ENCODE measurements around the gene EIF2B4. TPM values are rescaled to one million over a fixed set of nuclear protein-coding genes. Genes with fewer than 3 reads are reported as not detected.

Gene EIF2B4
- total and polyA plus RNA-seq, 9 of the 15 experiments (the other 6 are each of a cell fraction or from before 2014, with no cell fraction given) = 29.7 to 80.3 (median 58.9) TPM

DNA sequence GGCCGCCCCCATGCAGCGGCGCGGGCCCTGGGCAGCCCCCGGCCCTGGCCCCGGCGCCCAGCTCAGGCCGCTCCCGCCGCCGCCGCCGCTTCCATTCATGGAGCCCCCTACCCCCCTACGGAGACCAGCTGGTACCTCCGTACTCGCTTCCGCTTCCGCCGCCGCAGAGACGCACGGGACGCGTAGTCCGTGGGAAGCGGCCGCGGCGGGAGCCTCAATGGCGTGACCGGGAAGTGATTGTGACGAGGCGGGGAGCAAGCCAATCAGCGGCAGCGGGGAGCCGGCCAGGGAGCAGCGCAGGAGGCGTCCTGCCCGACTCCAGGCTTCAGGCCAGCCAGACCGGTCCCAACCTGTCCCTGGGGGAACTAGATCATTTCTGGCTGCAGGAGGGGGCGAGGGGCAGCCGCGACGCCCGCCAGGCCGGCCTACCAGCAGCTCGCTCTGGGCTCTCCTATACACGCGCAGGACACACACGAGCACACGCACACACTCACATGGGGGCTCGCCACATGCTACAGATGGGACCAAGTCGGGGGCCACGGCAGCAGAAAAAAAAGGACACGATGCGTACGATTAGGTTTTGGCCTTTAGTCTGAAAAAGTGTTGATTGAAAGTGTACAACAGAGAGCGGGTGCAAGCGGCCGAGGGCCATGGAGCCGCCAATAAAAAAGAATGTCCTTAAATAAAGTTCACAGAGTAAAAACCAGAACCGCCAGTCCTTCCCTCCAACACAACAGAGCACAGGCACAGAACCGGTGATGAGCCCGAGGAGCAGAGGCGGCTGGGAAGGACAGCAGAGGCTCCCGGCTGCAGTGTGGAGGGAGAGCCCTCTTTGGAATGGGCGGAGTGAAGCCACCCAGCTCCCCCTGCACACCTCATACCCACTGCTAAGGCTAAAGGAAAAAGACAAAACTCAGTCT lies 10.7 kb upstream of the EIF2B4 start, which contains the start of gene ZNF513 (continued):
- TF ChIP-seq ZNF592 (IDR thresholded peaks at IDR 0.05) (peak; percentile 93), SIN3A (IDR thresholded peaks at IDR 0.05; ENCODE audit: borderline replicate concordance in 2 of 2, control insufficient read depth in 1 of 2, low read depth in 2 of 2, low read length in 2 of 2) (peak in 1 of 2 experiments; percentile 93), POLR2B (IDR thresholded peaks at IDR 0.05; ENCODE audit: low read depth, partially characterized antibody) (peak; percentile 85), NFYB (IDR thresholded peaks at IDR 0.05; ENCODE audit: extremely low read depth, insufficient read length) (peak; percentile 94), JUND (IDR thresholded peaks at IDR 0.05; ENCODE audit: borderline replicate concordance, low read depth, low read length) (peak; percentile 88), JUND (tag; IDR thresholded peaks at IDR 0.05; ENCODE audit: borderline replicate concordance, low read depth, low read length) (peak; percentile 5; the same call in 1 of the 3 replicates), MBD1 (CRISPR knock-in tag; IDR thresholded peaks at IDR 0.05) (peak; percentile 82; the same call in 1 of the 2 replicates), HOXB6 (CRISPR knock-in tag; IDR thresholded peaks at IDR 0.05; ENCODE audit: borderline replicate concordance) (no peak), ZNF143 (CRISPR knock-in tag; IDR thresholded peaks at IDR 0.05) (peak; percentile 84), ZBTB7A (IDR thresholded peaks at IDR 0.05; ENCODE audit: borderline replicate concordance, control insufficient read depth, low read depth, low read length) (no peak), CEBPG (CRISPR knock-in tag; IDR thresholded peaks at IDR 0.05) (no peak), CEBPG (tag; conservative IDR thresholded peaks at IDR 0.05 in 1 of 2, IDR thresholded peaks at IDR 0.05 in 1 of 2) (no peak), CCNT2 (IDR thresholded peaks at IDR 0.05; ENCODE audit: borderline replicate concordance, extremely low read depth, insufficient read length, low read depth, low read length) (peak; percentile 77), CBX3 (IDR thresholded peaks at IDR 0.05; ENCODE audit: borderline replicate concordance in 1 of 2, low read length in 2 of 2) (0 out of 3 replicates have a peak, but pooled peaks of 1 of the 2 experiments have one; percentile 55), E2F3 (CRISPR knock-in tag; IDR thresholded peaks at IDR 0.05) (0 out of 2 replicates have a peak, but pooled peaks have one; percentile 51), LARP7 (IDR thresholded peaks at IDR 0.05) (0 out of 2 replicates have a peak, but pooled peaks have one; percentile 70), NR2C2 (CRISPR knock-in tag; IDR thresholded peaks at IDR 0.05) (peak; percentile 96), NR2C2 (tag; IDR thresholded peaks at IDR 0.05) (peak; percentile 99)

All from K562 (cell line).